ENCODE data around the gene KLHDC7B.
A peak's percentile ranks its signal among the peaks of the same experiment; 100 is the strongest.

The KLHDC7B gene

DNA sequence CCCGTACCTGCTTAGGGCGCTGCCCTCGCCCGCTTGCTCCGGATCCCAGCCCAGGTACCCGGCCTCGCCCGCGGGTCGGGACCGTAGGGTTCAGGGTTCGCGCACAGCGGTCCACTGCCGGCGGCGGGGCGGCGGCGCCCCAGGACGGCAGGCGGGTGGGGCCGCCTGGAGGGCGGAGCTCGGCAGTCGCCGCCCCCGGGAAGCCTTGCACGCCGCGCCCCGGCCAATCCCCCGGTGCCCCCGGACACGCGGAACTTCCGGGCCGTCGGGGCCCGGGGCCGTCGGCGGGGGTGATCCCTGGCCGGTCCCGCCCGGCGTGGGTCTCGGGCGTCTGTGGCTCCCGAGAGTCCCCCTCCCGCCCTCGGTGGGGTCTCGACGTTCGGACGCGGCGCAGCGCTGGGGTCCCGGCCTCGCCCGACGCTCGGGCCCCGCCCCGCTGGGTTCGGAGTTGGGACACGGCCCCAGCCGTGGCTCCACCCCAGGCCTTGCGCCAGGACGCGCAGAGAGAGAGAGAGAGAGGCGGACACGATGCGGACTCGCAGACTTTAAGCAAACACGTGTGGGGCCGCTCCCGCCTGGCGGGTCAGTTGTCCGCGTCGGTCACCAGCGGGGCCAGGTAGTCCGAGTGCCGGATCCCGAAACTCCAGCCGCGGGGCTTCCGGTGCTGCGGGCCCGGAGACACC lies 15.7 kb upstream of the KLHDC7B start, which contains the start of gene TYMP:
Gene TYMP (minus strand): TSS at position 116 of the 683 bp plus-strand sequence. CDS start 303 bp downstream, outside the sequence.
- DNase-seq: no peak

GRCh38 chr22:50530580-50530876 lies 15.2 kb upstream of the KLHDC7B start:
- no peak for DNase-seq

- DNase-seq: no peak
Measured at GRCh38 chr22:50530877-50531545, 14.7 kb upstream of the KLHDC7B start.

- DNase-seq: no peak
Measured at GRCh38 chr22:50531546-50531961, 14.1 kb upstream of the KLHDC7B start.

DNA sequence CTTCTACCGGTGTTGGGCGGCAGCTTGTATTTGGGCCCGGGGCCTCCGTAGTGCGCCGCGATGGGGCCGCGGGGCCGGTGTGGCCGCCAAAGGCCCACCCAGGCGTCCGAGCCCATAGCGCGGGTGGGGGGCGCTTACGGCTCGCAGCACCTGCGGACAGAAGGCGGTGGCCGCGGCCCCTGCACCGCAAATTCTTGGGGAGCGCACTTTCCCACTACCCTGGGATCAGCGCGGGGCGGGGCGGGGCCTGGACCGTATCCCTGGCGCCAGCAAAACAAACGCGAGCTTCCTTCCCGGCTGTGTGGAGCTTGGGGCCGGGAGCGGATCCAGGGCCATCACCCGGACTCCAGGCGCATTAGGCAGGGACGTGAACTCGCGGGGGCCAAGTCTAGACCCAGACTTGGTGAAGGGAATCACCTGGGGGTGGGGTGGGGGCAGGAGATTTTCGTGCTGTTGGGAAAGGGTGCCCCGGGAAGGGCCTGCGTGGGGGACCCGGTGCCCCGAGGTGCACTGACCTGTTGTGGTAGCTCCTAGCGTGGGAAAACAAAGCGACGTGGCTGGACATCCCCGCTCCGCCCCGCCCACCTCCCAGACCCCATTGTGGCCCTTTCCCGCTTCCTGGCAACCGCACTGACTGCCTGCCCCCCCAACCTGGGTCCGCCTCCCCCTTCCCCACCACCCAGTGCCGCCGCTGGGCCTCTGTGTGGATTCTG lies 13.6 kb upstream of the KLHDC7B start:
- DNase-seq: no peak

GRCh38 chr22:50532824-50533796 lies 12.6 kb upstream of the KLHDC7B start:
- no peak for DNase-seq

DNA sequence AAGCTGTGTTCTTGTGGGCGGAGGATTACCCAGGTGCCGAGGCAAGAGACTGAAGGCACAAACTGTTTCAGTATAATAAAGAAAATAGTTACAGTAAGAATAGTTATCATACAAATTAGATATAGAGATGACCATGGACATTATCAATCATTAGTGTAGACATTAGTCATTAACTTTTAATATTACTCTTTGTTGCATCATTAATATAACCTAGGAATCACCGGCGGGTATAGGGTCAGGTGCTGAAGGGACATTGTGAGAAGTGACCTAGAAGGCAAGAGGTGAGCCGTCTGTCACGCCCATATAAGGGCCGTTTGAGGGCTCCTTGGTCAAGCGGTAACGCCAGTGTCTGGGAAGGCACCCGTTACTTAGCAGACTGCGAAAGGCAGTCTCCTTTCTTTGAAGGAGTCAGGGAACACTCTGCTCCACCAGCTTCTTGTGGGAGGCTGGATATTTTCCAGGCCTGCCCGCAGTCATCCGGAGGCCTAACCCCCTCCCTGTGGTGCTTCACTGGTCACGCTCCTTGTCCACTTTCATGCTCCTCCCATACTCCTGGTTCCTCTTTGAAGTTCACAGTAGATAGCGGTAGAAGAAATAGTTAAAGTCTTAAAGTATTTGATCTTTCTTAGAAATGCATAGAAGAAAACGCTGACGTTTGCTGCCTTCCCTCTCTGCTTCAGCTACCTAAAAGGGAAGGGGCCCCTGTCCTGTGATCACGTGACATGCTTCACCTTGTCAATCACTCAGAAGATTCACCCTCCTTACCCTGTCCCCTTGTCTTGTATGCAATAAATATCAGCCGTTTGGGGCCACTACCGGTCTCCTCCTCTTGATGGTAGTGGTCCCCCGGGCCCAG lies 11.6 kb upstream of the KLHDC7B start:
- peak; percentile 49 for DNase-seq

DNA sequence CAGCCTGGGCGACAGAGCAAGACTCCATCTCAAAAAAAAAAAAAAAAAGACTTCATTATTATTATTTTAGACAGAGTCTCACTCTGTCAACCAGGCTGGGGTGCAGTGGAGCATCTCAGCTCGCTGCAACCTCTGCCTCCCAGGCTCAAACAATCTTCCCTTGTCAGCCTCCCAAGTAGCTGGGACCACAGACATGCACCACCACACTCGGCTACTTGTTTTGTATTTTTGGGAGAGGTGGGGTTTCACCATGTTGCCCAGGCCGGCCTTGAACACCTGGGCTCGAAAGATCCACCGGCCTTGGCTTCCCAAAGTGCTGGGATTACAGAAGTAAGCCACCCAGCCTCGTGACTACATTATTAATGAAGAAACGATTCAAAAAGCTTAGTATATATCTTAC lies 10.6 kb upstream of the KLHDC7B start:
- DNase-seq: no peak

- DNase-seq: no peak
Measured at GRCh38 chr22:50536226-50536625, 9.5 kb upstream of the KLHDC7B start.

DNA sequence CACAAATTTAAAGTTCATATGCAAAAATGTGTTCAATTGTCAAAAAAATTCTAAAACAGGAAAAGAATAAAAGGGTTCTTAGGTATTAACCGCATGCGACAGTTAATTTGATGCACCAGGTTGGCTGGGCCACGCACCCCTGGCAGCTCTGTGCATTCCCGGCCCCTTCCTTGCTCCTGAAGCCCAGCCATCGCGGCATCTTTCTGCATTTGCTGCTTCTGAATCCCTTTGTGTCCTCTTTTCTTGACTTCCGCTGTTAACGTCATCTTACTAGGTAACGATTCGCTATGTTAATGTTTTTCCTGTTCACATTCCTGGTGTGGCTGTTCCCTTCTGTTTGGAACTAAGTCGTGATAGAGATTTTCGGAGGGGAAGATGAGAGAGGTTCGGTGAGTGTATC lies 7.9 kb upstream of the KLHDC7B start:
- DNase-seq: no peak

GRCh38 chr22:50540381-50540780 lies 5.3 kb upstream of the KLHDC7B start:
- no peak for DNase-seq

- peak; percentile 50 for DNase-seq
Measured at GRCh38 chr22:50541667-50542026, 4.1 kb upstream of the KLHDC7B start.

DNA sequence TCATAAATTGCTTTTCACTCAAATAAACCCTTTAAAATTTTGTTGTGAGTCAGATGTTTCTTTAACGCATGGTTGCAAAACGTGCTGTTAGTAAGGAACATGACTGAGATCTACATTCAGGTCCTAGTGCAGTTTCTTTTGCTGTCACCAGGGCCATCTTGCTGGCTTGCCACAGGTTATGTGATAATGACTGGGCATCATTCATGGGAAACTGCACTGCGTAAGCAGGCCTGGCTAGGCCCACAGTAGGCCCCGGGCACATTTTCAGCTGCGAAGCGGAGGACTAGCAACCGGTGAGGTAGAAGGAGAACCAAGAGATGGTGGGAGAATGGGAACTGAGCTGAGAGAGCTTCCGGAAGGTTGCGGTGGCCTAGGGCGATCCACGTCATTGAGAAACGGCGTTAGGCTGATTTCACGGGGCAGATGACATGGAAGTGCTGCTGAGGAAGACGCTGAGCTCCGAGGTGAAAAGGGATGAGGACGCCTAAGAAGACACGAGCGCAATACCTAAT lies 3.2 kb upstream of the KLHDC7B start:
- DNase-seq: peak; percentile 75

DNA sequence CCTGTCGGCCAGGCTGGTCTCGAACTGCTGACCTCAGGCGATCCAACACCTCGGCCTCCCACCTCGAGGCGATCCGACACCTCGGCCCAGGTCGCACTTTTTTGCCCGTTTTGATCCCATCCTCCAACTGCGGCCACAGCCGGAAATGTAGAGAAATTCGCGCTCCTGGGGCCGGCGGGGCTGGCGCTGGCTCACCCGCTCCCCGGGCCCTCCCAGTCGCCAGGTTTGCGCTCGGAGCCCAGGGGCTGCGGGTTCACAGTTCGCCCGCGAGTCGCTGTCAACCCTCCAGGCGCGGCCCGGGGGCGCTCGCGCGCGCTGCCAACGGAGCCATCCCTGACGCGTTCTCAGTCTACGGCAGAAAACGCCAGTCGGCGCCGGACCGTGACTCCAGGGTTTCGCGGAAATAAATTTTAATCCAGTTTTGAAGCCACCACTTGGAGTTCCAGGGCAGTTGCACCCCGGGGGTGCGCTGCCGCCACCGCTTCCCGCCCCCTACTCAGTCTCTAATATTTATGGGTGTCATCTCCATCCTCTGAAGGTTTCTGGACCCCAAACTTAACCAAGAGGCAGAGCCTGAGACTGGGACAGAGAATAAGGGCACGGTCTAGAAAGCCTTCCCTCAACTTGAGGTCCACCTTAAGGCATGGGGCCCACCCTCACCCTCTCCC lies 1.5 kb upstream of the KLHDC7B start:
- DNase-seq: no peak

DNA sequence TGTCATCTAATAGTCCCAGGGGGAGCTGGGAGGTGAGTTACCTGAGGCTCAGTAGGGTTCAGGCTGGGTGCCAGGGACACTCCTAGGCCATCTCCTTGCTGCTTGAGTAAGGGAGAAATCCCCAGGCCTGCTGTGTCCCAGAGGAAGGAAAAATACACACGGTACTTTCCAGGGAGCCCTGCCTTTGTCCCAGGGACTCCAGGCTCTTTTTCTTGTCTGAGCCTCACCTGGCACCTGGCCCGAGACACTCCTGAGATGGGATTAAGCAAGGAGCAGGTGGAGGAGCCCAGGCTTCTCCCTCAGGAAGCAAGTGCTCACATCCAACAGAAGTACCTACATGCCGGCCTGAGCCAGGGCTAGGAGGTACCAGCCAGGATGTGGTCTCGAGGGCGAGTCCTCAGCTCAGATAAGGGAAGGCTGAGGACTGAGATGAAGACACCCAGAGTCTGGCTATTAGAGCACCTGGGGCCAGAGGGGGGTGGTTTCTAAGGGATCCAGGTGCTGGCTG lies 899 bp upstream of the KLHDC7B start:
- DNase-seq: no peak

DNA sequence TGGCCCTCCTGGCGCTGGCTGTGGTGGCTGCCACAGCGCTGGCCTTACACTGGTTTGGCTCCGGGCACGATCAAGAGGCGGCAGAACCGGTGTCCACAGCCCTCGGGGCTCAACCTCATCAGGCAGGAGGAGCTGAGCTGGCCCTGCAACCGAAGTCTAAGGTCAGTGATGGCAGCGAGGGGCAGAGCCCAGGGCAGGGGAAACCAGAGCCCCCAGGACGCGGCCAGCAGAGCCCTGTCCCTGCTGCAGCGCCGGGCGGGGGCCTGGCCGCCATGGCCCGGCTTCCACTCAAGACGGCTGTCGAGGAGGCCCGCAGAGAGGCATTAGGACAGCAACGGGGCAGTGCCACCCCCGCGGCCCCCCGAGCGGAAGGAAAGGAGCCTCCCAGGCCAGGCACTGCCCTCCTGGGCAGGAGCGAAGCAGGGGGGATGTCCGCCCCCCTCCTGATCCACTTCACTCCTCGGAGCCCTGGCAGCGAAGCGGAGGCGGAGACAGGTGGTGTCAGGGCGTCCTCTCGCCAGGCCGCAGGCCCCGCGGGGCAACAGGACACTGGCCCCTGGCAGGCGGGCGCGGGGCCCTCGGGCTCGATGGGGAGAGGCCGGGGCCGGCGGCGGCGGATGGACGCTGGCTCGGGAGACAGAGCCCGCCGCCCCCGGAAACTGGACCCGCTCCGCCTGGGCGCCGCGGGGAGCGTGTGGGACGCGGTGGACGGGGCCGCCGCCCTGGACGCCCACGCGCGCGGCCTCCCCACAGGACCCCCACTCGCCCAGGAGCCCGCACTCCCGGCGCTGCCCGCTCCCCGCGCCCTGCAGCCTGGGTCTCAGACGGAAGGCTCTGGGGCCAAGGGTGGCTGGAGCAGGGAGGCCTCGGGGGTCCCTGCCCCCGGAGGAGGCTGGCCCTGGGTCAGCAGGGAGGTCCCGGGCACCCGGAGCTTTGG lies 895 bp downstream of the KLHDC7B start:
- DNase-seq: no peak

DNA sequence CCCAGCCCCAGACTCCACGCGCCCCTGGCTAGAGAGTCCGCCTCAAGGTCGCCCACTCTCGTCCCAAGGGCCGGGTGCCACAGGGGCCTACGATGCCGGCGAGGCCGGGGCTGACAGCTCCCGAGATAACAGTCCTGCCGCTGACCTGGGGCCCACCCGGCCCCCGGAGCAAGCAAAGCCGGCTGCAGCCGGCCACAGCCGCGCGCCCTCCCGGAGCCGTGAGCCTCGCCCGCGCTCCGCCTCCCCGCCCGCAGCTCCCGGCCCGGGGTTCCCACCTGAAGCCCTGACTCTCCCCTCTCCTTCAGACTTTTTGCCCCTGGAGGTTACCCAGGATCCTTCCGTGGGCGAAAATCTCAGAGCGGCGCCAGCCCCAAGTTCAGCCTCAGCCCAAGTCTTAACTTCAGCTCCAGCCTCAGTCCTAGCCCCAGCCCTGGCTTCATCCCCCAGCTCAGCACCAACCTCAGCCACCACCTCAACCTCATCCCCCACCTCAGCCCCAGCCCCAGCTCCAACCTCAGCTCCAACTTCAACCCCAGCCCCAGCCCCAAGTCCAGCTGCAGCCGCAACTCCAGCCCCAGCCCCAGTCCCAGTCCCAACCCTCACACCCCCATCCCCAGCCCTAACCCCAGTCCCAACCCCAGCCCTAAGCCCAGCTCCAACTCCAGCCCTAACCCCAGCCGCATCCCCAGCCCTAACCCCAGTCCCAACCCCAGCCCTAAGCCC lies 1.7 kb downstream of the KLHDC7B start:
- DNase-seq: no peak

GRCh38 chr22:50548040-50548920 lies 2.6 kb downstream of the KLHDC7B start:
- DNase-seq: no peak
